ENCODE results near the gene REC114. TPM values are rescaled to one million over a fixed set of nuclear protein-coding genes. Genes with fewer than 3 reads are reported as not detected.

Gene REC114
- total and polyA plus RNA-seq, 2 donors (not counting 1 experiment from before 2014, with no cell fraction given): not detected

- DNase-seq: no peak
- POLR2A ChIA-PET: no interaction called here
Observed at GRCh38 chr15:73403171-73403570, 39.8 kb upstream of the REC114 start.

DNA sequence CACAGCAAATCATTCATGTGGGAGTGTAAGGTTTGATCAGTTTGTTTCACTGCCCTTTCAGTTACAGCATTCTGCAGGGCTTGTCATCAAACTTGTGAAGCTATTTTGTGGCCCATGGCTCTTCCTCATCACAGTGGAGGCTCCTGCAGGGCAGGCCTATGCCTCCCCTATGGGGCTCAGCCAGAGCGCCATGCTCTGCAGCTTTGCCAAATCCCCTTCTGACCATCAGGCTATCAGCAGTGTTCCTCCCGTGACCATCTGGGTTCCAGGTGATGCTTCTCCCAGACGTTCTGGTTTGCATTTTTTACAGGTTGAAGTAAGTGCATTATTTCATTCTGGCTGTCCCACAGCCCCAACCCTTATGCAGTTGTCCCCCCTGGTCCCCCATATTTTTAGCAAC is 28.1 kb upstream of the REC114 start:
- Mint-ChIP-seq H3K27me3 (peaks cover 22% of the 10 kb centered on the region), H3K4me1 (no peaks in the 10 kb centered on the region), H3K27ac (no peak overlapping the region), H3K9me3 (ENCODE audit: insufficient read depth) (no peaks in the 10 kb centered on the region), H3K4me3 (no peak overlapping the region)
- WGBS (ENCODE audit: insufficient coverage): 100% methylated on average over 2 of the region's 3 CpGs
- H2AFZ ChIP-seq (ENCODE audit: insufficient read depth, low read depth, low read length, poor library complexity, severe bottlenecking): no peak overlapping the region
- POLR2A ChIA-PET: no interaction called here
- H3K4me2 ChIP-seq (replicated peaks; ENCODE audit: low read depth, low read length, poor library complexity, severe bottlenecking): no peak overlapping the region
- no peaks in the 10 kb centered on the region for H3K4me1 ChIP-seq (ENCODE audit: control insufficient read depth in 2 of 2, insufficient read depth in 2 of 2, low read length in 2 of 2)
- ATAC-seq (ENCODE audit: low read depth): no peak
- no peaks in the 10 kb centered on the region for H3K36me3 ChIP-seq (replicated peaks in 1 of 2; ENCODE audit: control extremely low read depth in 1 of 2, control insufficient read depth in 1 of 2, extremely low read depth in 1 of 2, insufficient read depth in 2 of 2, low read length in 1 of 2)
- intact Hi-C loops (cut with micrococcal nuclease): no loop called here
- peaks cover 0 to 4% (median 0%) of the 10 kb centered on the region in 4 experiments for H3K27me3 ChIP-seq (replicated peaks in 1 of 4; ENCODE audit: control extremely low read depth in 1 of 4, control insufficient read depth in 3 of 4, insufficient read depth in 4 of 4, low read length in 3 of 4)
- H3K9ac ChIP-seq (ENCODE audit: low read length): no peak overlapping the region
- CTCF ChIA-PET: no interaction called here
- no peak overlapping the region for H3K4me3 ChIP-seq (ENCODE audit: control extremely low read depth in 1 of 5, extremely low read depth in 1 of 5, insufficient read depth in 1 of 5, low read depth in 2 of 5, low read length in 4 of 5)
- DNase-seq: no peak
- TF ChIP-seq, protein P1, sequence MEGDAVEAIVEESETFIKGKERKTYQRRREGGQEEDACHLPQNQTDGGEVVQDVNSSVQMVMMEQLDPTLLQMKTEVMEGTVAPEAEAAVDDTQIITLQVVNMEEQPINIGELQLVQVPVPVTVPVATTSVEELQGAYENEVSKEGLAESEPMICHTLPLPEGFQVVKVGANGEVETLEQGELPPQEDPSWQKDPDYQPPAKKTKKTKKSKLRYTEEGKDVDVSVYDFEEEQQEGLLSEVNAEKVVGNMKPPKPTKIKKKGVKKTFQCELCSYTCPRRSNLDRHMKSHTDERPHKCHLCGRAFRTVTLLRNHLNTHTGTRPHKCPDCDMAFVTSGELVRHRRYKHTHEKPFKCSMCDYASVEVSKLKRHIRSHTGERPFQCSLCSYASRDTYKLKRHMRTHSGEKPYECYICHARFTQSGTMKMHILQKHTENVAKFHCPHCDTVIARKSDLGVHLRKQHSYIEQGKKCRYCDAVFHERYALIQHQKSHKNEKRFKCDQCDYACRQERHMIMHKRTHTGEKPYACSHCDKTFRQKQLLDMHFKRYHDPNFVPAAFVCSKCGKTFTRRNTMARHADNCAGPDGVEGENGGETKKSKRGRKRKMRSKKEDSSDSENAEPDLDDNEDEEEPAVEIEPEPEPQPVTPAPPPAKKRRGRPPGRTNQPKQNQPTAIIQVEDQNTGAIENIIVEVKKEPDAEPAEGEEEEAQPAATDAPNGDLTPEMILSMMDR (IDR thresholded peaks at IDR 0.05): no peak
- no peak for TF ChIP-seq EZH2 (IDR thresholded peaks at IDR 0.05; ENCODE audit: borderline replicate concordance, insufficient read depth, low read depth, low read length, poor library complexity, severe bottlenecking)
- no peaks in the 10 kb centered on the region for H4K20me1 ChIP-seq (ENCODE audit: control insufficient read depth, insufficient read depth, low read length, poor library complexity, severe bottlenecking)
- no peaks in the 10 kb centered on the region for H3K79me2 ChIP-seq (ENCODE audit: control insufficient read depth, insufficient read depth, low read length)
- H3K27ac ChIP-seq (ENCODE audit: low read length in 2 of 2): no peak overlapping the region
- peaks cover 0 to 1% (median 0%) of the 10 kb centered on the region in 3 donors for H3K9me3 ChIP-seq (ENCODE audit: control extremely low read depth in 1 of 3, control insufficient read depth in 2 of 3, insufficient read depth in 1 of 3, low read length in 2 of 3)

More at GRCh38 chr15:73403171-73403570, 39.8 kb upstream of the REC114 start:
- intact Hi-C loops (cut with micrococcal nuclease): no loop called here
- Histone ChIP-seq H3K79me2 (ENCODE audit: control insufficient read depth, insufficient read depth, low read length) (no peaks in the 10 kb centered on the region), H2AFZ (ENCODE audit: insufficient read depth, low read depth, low read length, poor library complexity, severe bottlenecking) (no peak overlapping the region), H3K36me3 (replicated peaks in 1 of 2; ENCODE audit: control extremely low read depth in 1 of 2, control insufficient read depth in 1 of 2, extremely low read depth in 1 of 2, insufficient read depth in 2 of 2, low read length in 1 of 2) (no peaks in the 10 kb centered on the region), H3K27me3 (replicated peaks in 1 of 4; ENCODE audit: control extremely low read depth in 1 of 4, control insufficient read depth in 3 of 4, insufficient read depth in 4 of 4, low read length in 3 of 4) (no peaks in the 10 kb centered on the region), H3K27ac (ENCODE audit: low read length in 2 of 2) (no peak overlapping the region), H3K9ac (ENCODE audit: low read length) (no peak overlapping the region), H3K9me3 (ENCODE audit: control extremely low read depth in 1 of 3, control insufficient read depth in 2 of 3, insufficient read depth in 1 of 3, low read length in 2 of 3) (no peaks in the 10 kb centered on the region), H3K4me3 (ENCODE audit: control extremely low read depth in 1 of 5, extremely low read depth in 1 of 5, insufficient read depth in 1 of 5, low read depth in 2 of 5, low read length in 4 of 5) (no peak overlapping the region), H4K20me1 (ENCODE audit: control insufficient read depth, insufficient read depth, low read length, poor library complexity, severe bottlenecking) (no peaks in the 10 kb centered on the region), H3K4me1 (ENCODE audit: control insufficient read depth in 2 of 2, insufficient read depth in 2 of 2, low read length in 2 of 2) (no peaks in the 10 kb centered on the region), H3K4me2 (replicated peaks; ENCODE audit: low read depth, low read length, poor library complexity, severe bottlenecking) (no peak overlapping the region)
- Mint-ChIP-seq H3K27ac (no peak overlapping the region), H3K27me3 (peaks cover 18% of the 10 kb centered on the region), H3K9me3 (ENCODE audit: insufficient read depth) (no peaks in the 10 kb centered on the region), H3K4me3 (no peak overlapping the region), H3K4me1 (no peaks in the 10 kb centered on the region)
- TF ChIP-seq, protein P1 (IDR thresholded peaks at IDR 0.05): no peak
- TF ChIP-seq EZH2 (IDR thresholded peaks at IDR 0.05; ENCODE audit: borderline replicate concordance, insufficient read depth, low read depth, low read length, poor library complexity, severe bottlenecking): no peak
- ATAC-seq (ENCODE audit: low read depth): no peak
- CTCF ChIA-PET: no interaction called here
